ENCODE measurements around the gene FOXK1. TPM values are rescaled to one million over a fixed set of nuclear protein-coding genes. Genes with fewer than 3 reads are reported as not detected.
A peak's percentile ranks its signal among the peaks of the same experiment; 100 is the strongest.

Gene FOXK1
- total RNA-seq, 1 donor from 2014 or later: 30.4 TPM

DNA sequence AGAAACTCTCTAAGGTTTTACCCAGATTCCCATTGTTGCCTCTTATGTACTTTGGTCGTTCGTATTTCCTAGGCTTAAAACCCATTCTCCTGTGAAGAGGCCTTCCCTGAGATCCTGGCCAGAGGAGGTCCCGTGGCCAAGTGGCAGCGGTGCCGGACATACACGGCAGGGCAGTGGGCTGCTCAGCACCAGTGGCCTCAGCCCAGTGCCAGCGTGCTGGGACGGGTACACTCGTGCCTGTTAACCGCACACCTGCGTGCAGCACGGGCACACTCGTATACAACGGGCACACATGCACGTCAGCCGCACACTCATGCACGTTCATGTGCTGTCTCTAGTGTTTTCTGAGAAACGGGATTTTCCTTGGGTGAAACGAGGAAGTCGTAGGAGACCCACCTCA is 40.2 kb downstream of the FOXK1 start:
- H3K4me3 ChIP-seq (ENCODE audit: low read depth, low read length): no peak overlapping the region
- TF ChIP-seq, protein P1, sequence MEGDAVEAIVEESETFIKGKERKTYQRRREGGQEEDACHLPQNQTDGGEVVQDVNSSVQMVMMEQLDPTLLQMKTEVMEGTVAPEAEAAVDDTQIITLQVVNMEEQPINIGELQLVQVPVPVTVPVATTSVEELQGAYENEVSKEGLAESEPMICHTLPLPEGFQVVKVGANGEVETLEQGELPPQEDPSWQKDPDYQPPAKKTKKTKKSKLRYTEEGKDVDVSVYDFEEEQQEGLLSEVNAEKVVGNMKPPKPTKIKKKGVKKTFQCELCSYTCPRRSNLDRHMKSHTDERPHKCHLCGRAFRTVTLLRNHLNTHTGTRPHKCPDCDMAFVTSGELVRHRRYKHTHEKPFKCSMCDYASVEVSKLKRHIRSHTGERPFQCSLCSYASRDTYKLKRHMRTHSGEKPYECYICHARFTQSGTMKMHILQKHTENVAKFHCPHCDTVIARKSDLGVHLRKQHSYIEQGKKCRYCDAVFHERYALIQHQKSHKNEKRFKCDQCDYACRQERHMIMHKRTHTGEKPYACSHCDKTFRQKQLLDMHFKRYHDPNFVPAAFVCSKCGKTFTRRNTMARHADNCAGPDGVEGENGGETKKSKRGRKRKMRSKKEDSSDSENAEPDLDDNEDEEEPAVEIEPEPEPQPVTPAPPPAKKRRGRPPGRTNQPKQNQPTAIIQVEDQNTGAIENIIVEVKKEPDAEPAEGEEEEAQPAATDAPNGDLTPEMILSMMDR (conservative IDR thresholded peaks at IDR 0.05; ENCODE audit: low read depth, low read length): no peak
- DNase-seq (ENCODE audit: low read depth): no peak

DNA sequence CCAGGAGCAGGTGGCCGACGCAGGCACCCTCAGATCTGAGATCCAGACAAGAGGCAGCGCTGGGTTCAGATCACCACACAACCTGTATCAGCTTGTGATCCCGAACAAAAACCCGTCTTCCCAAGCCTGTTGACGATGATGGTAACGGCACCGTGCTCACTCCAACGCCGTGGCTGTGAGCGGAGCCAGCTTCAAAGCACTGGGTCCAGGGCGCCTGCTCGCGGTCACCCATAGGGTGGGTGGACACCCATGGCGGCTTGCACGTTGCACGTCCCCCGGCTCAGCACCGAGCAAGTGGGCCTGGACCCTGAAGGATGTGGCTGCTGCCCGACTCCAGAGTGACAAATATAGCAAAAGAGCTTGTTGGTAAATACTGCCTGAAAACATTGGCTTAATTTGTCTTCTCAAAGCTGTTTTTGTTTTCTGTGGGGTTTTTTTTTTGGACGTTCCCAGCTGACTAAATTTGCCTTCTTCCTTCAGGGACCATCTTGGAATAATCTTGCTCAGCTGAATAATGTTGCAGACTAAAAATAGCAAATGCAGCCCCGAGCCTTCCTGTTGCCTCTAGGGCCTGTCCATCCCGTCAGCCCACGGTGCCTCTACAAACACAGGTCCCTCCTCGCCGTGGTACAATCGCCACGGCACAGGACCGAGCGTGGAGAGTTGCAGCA is 41.0 kb downstream of the FOXK1 start:
- no peak for DNase-seq (ENCODE audit: low read depth)
- no peak overlapping the region for H3K4me3 ChIP-seq (ENCODE audit: low read depth, low read length)
- TF ChIP-seq, protein P1 (conservative IDR thresholded peaks at IDR 0.05; ENCODE audit: low read depth, low read length): no peak

DNA sequence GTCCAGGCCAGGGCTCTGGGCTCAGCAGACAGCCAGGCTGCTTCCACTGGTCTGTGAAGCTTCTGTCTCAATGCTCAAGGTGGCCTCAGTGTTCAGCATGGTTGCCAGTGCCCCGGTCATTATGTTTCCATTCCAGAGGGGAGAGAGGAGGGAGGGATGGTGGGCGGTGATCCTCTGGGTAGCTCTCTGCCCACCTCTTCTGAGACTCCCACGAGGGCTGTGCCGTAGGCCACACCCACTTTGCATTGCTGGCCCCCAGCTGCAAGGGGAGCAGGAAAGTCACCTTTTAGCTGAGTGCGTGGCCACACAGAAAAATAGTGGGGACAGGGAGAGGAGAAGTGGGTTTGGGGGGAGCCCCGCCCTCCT is 42.5 kb downstream of the FOXK1 start:
- TF ChIP-seq, protein P1 (conservative IDR thresholded peaks at IDR 0.05; ENCODE audit: low read depth, low read length): no peak
- no peak for DNase-seq (ENCODE audit: low read depth)
- peak overlapping the region; percentile 51 for H3K4me3 ChIP-seq (ENCODE audit: low read depth, low read length)

DNA sequence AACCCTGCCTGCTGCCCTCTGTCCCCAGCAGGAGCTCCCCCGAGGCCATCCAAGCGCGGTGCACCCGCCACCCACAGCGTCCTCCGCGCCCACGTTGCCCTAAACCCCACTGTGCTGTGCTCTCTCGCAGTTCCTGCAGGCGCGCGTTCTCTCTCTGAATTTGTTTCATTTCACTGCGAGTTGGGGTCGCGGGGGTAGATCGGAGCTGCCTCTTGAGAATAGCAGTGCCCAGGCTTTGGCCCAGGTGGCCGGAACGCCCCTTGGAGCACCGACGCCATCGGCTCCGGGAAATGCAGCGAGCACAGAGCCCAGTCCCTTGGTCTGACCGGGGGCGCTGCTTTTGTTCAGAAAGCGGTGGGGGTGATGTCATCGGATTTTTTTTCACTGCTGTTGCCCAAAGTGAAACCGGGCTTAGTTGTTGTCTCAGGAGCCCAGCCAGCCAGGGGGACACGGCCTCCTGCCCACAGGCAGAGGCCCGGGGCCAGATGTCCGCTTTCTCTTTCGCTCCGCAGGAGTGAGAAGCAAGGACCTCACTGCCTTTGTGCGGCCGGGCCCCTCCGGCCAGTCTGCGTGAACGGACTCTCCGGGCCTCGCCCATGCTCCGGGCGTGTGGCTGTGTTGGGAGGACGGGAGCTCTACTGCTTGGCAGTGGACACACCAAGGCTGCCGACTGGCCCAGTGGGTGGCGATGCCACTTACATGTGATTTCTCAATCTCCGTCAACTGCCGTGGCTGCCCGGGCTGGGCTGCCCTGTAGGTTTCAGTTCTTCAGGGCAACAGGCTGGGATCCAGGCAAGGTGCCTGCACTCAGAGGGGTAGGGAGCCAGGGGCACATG is 43.1 kb downstream of the FOXK1 start:
- H3K4me3 ChIP-seq (ENCODE audit: low read depth, low read length): peak overlapping the region; percentile 51
- DNase-seq (ENCODE audit: low read depth): peak; percentile 48
- TF ChIP-seq, protein P1 (conservative IDR thresholded peaks at IDR 0.05; ENCODE audit: low read depth, low read length): no peak

DNA sequence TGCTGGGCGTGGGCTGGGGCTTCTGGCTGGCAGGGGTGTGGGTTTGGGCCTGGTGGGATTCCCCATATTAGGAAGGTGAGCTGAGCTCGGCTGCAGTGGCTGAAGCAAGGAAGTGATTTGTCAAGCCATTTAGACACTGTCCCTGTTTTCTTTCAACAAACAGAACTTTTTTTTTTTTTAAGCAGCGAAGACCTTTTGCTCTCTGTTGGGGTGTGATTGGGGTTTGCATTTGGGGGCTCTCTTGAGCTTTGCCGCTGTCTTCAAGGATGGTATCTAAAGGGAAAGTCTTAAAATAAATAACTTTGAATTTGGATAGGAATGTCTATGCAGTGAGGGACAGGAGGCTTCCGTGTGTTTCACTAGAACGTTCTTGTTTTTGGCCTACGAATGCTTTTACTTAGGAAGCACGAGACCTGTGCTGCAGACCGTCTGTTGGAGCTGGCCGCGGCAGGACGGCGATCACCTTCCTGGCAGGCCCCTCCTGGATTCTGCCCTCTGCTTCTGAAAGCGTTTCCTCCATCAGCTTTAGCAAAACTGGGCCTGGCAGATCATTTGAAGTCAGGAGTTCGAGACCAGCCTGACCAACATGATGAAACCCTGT is 43.9 kb downstream of the FOXK1 start:
- peak overlapping the region; percentile 51 for H3K4me3 ChIP-seq (ENCODE audit: low read depth, low read length)
- TF ChIP-seq, protein P1 (conservative IDR thresholded peaks at IDR 0.05; ENCODE audit: low read depth, low read length): no peak
- no peak for DNase-seq (ENCODE audit: low read depth)

DNA sequence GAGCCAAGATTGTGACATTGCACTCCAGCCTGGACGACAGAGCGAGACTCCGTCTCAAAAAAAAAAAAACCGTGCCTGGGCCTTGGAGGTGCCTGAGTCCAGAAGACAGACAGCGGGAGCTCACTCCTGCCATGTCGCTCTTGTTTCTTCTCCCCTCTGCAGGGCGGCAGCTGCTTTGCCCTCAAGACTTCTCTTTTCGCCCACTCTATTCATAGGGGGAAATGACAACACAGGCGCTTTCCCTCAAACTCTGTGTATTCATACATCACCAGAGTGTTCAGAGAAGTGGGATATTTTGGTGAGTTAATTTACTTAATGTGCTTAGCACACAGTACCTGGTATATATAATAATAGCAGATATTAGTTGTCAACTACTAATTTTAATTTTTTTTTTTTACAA is 44.5 kb downstream of the FOXK1 start:
- TF ChIP-seq, protein P1 (conservative IDR thresholded peaks at IDR 0.05; ENCODE audit: low read depth, low read length): no peak
- no peak for DNase-seq (ENCODE audit: low read depth)
- no peak overlapping the region for H3K4me3 ChIP-seq (ENCODE audit: low read depth, low read length)

All from epithelial cell of proximal tubule (primary cell).